ENCODE results near the gene SUPT4H1. TPM values are rescaled to one million over a fixed set of nuclear protein-coding genes. Genes with fewer than 3 reads are reported as not detected.
A peak's percentile ranks its signal among the peaks of the same experiment; 100 is the strongest.

SUPT4H1 gene
- total RNA-seq, 1 experiment from 2014 or later: 61.6 TPM

GRCh38 chr17:58321571-58322525, 30.2 kb downstream of the SUPT4H1 start:
- no peak for DNase-seq (ENCODE audit: extremely low read depth, low read depth)

- DNase-seq (ENCODE audit: extremely low read depth, low read depth): no peak
Observed at GRCh38 chr17:58320570-58321323, 31.3 kb downstream of the SUPT4H1 start.

GRCh38 chr17:58320163-58320558, 31.8 kb downstream of the SUPT4H1 start:
- DNase-seq (ENCODE audit: extremely low read depth, low read depth): no peak

- no peak for DNase-seq (ENCODE audit: extremely low read depth, low read depth)
Observed at GRCh38 chr17:58319173-58320162, 32.5 kb downstream of the SUPT4H1 start.

GRCh38 chr17:58318627-58319172, 33.3 kb downstream of the SUPT4H1 start:
- no peak for DNase-seq (ENCODE audit: extremely low read depth, low read depth)

- DNase-seq (ENCODE audit: extremely low read depth, low read depth): no peak
Observed at GRCh38 chr17:58318065-58318481, 33.9 kb downstream of the SUPT4H1 start.

- DNase-seq (ENCODE audit: extremely low read depth, low read depth): peak; percentile 24
Observed at GRCh38 chr17:58317421-58318064, 34.5 kb downstream of the SUPT4H1 start.

GRCh38 chr17:58316260-58316960, 35.6 kb downstream of the SUPT4H1 start:
- DNase-seq (ENCODE audit: extremely low read depth, low read depth): no peak

- no peak for DNase-seq (ENCODE audit: extremely low read depth, low read depth)
Observed at GRCh38 chr17:58315750-58316149, 36.3 kb downstream of the SUPT4H1 start.

- DNase-seq (ENCODE audit: extremely low read depth, low read depth): no peak
Observed at GRCh38 chr17:58315281-58315711, 36.7 kb downstream of the SUPT4H1 start.

GRCh38 chr17:58314706-58315015, 37.3 kb downstream of the SUPT4H1 start:
- no peak for DNase-seq (ENCODE audit: extremely low read depth, low read depth)

- no peak for DNase-seq (ENCODE audit: extremely low read depth, low read depth)
Observed at GRCh38 chr17:58313815-58314705, 37.9 kb downstream of the SUPT4H1 start.

GRCh38 chr17:58312829-58313228, 39.2 kb downstream of the SUPT4H1 start:
- no peak for DNase-seq (ENCODE audit: extremely low read depth, low read depth)

- DNase-seq (ENCODE audit: extremely low read depth, low read depth): no peak
Observed at GRCh38 chr17:58312021-58312630, 39.9 kb downstream of the SUPT4H1 start.

GRCh38 chr17:58311429-58311894, 40.5 kb downstream of the SUPT4H1 start:
- no peak for DNase-seq (ENCODE audit: extremely low read depth, low read depth)

- DNase-seq (ENCODE audit: extremely low read depth, low read depth): no peak
Observed at GRCh38 chr17:58310511-58311428, 41.2 kb downstream of the SUPT4H1 start.

GRCh38 chr17:58309918-58310259, 42.1 kb downstream of the SUPT4H1 start:
- no peak for DNase-seq (ENCODE audit: extremely low read depth, low read depth)
